Activated naive CD8-positive, alpha-beta T cell treated with anti-CD3 and anti-CD28 coated beads, Interleukin-2, amount 50 U/mL, for 16 hours (primary cell): Measurements from ENCODE around the gene GRID2.

Source experiments
- DNase-seq: peaks from one replicate; pipeline ENCODE4 v3.0.0-alpha.2; 2020; ENCODE audit warnings: low read depth, low spot score

The GRID2 gene

DNA sequence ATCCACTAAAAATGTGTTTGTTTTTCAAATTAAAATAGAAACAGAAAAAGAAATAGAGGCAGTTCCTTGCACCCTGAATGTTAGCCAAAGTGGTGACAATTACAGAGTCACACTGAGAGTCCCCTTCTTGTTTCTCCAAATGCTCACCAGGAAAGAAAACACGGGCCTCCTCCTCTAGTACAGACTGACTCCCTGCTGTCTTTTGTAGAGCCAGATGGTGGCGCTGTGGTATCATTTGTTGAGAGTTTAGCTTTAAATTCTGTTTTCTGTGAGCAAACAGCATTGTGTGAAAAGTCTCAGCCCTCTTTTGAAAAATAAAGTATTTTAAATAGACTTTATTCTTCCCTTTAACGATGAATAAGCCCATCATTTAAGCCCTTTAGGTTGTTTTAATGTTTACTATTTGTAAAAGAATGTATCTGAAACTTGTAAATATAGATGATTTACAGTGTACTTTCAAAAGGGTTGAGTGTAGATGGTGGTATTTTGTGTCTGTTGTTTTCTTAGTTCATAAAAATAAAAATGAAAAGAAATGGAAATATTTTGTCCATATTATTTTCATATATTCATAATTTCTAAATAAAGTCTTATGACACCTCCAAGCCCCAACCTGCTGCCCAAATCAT is 1487.9 kb downstream of the GRID2 start:
- no peak for DNase-seq

DNA sequence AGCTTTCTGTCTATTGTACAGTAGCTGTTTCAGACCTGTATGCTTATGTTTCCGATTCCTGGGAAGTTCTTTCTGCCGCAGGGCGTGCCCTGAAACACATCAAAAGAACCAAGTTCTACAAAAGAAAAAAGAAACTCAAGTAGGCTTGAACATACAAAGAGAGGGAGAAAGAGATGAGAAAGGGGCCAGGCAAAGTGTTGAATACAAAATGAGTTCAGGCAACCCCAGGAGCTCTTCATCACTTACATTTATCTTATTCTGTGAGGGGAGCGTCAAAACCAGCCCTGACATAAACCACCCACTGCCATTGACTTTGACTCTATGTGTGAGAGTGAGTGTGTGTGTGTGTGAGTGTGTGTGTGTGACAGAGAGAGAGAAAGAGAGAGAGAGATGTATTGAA is 1498.3 kb downstream of the GRID2 start:
- no peak for DNase-seq

DNA sequence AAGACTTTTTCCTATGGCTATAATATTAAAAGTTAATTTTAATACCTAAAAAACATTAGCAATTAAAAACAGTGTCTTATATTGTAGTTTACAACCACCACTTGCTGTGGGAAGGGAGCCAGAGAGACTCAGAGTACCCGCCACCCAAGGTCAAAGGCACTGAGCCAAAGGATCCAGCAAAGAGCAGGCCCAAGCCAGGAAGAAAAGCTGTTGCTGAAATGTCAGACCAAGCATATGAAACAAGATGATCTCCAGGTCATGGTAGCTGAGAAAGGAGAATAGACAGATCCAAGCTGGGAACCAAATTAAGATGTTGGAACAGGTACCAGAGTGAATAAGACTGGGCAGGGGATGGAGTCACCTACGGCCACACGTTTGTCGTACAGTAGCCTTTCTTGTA is 1506.0 kb downstream of the GRID2 start:
- DNase-seq = no peak

DNA sequence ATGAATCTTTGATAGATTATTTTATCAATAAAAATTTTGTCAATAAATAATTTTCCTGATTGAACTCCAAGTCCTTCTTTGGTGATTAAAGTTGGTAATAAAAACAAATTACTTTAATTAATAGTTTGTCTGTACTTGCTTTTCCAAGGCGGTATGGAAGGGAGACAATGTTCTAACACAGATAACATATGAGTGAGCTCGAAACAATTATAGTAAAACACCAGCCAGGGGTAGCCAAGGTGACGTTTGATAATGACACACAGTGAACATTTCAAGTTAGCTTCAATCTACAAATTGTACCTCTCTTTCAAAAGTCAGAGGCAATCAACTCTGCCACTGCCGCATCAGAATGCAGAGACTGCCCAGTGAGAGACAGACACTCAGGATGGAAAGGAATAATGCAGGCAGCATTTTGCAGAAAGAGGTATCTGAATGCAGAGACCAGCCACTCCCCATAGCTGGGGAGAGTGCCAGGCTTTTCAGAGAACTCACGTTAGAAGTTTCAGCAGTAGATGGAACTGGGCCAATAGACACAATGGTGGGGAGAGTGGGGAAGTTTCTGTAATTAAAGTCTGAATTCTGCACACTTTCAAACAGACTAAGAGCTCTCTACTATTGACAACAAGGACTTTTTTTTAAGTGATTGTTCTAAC is 1506.7 kb downstream of the GRID2 start:
- DNase-seq = no peak

DNA sequence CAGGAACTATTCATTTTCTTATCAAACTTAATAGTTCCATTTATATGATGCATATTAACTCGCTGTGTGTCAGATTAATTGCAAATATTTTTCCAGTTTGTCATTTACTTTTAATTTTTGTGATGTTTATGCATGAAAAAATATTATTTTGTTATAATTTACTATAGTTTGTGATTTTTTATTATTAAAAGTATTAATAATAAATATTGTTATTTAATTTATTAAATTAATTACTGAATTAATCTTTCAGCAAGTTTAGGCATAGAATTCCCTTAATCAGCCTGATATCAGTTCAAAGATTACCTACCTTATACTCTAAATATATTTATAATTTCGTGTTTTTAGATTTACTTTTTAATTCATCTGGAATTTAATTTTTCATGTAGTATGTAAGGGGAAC is 1509.3 kb downstream of the GRID2 start:
- no peak for DNase-seq

GRCh38 chr4:93814141-93814540 is 1510.4 kb downstream of the GRID2 start:
- no peak for DNase-seq

DNA sequence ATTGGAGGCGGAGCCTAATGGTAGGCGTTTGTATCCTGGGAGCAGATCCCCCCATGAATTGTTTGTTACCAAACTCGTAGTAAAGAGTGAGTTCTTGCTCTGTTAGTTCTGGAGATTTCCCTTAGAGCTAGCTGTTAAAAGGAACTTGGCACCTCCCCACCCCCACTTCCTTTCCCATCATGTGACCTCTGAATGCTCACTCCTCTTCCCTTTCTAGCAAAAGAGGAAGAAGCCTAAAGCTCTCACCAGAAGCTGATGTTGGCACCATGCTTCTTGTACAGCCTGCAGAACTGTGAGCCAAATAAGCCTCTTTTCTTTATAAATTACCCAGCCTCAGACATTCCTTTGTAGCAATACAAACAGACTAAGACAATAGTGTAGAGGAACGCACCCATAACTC is 1511.0 kb downstream of the GRID2 start:
- no peak for DNase-seq
